Measurements from ENCODE around the gene CNOT6.

GRCh38 chr5:180618487-180618828, 124.3 kb downstream of the CNOT6 start:
- TF ChIP-seq CTCF (IDR thresholded peaks at IDR 0.05; ENCODE audit: borderline replicate concordance, extremely low read depth, low read length, poor library complexity, severe bottlenecking) (no peak), EZH2 (IDR thresholded peaks at IDR 0.05; ENCODE audit: borderline replicate concordance, low read depth, low read length, severe bottlenecking) (no peak)
